ENCODE results near the gene ARMC12. TPM values are rescaled to one million over a fixed set of nuclear protein-coding genes. Genes with fewer than 3 reads are reported as not detected.

The ARMC12 gene
- total and polyA plus RNA-seq, 2 of the 13 experiments (the other 11 are each of a cell fraction or from before 2014, with no cell fraction given) = 1.3 TPM; not detected in 1

- TF ChIP-seq ZNF749 (CRISPR knock-in tag; IDR thresholded peaks at IDR 0.05; ENCODE audit: borderline replicate concordance) (no peak), ZNF646 (CRISPR knock-in tag; IDR thresholded peaks at IDR 0.05) (no peak), ZNF558 (CRISPR knock-in tag; IDR thresholded peaks at IDR 0.05; ENCODE audit: borderline replicate concordance) (no peak)
These were observed 458 bp upstream of the ARMC12 start (continued) for GRCh38 chr6:35736253-35736894.

Data from HepG2 (cell line).